ENCODE measurements around the gene GRSF1. TPM values are rescaled to one million over a fixed set of nuclear protein-coding genes. Genes with fewer than 3 reads are reported as not detected.
A peak's percentile ranks its signal among the peaks of the same experiment; 100 is the strongest.

The GRSF1 gene
- 80.5 TPM for polyA plus RNA-seq (2013, experiment 1 of 2)
- polyA plus RNA-seq (2013, experiment 2 of 2) = 84.3 TPM

- Histone ChIP-seq H3K27me3 (ENCODE audit: insufficient read depth, low read length) (no peaks in the 10 kb centered on the region), H3K9ac (ENCODE audit: low read depth, low read length) (peak within 1 kb of the TSS; percentile 95), H3K4me3 (ENCODE audit: low read length) (peak within 1 kb of the TSS; percentile 96), H3K9me3 (ENCODE audit: insufficient read depth, low read depth, low read length) (no peaks in the 10 kb centered on the region), H3K4me1 (ENCODE audit: insufficient read depth, low read length) (peaks cover 19% of the 10 kb centered on the region), H3K36me3 (ENCODE audit: insufficient read depth, low read length) (peaks cover 20% of the 10 kb centered on the region), H3K27ac (ENCODE audit: low read depth, low read length) (peak within 1 kb of the TSS; percentile 87)
- under 1% methylated on average over 44 of the region's 51 CpGs for WGBS
These were observed at the start of gene GRSF1 for GRCh38 chr4:70839589-70840093. TSS of gene GRSF1 (minus strand) at chr4:70839890. CDS start at chr4:70839827, 63 bp downstream.

GRCh38 chr4:70885174-70885573, 45.5 kb upstream of the GRSF1 start:
- Histone ChIP-seq H3K4me1 (ENCODE audit: insufficient read depth, low read length) (no peaks in the 10 kb centered on the region), H3K9ac (ENCODE audit: low read depth, low read length) (no peak overlapping the region), H3K9me3 (ENCODE audit: insufficient read depth, low read depth, low read length) (no peaks in the 10 kb centered on the region), H3K36me3 (ENCODE audit: insufficient read depth, low read length) (no peaks in the 10 kb centered on the region), H3K27ac (ENCODE audit: low read depth, low read length) (no peak overlapping the region), H3K27me3 (ENCODE audit: insufficient read depth, low read length) (no peaks in the 10 kb centered on the region), H3K4me3 (ENCODE audit: low read length) (no peak overlapping the region)
- WGBS = 87% methylated on average over 6 of the region's 6 CpGs

DNA sequence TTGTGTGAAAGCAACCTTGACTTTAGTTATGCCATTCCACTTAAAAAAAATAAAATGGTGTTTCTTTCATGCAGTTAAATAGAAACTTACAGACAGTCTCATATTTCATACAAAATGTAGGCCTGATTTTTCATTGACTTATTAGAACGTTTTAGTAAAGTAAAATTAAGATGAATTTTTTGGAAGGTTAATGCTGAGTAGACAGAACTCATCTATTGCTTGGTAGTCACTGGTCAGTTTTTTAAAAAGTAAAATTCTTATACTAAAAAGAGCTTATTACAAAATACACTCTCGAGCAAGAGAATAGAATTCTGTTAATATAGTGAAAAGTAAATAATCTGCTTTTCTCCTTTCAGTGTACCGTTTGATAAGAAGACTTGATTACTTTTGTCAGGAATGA, 41.0 kb upstream of the GRSF1 start:
- Histone ChIP-seq H3K27me3 (ENCODE audit: insufficient read depth, low read length) (no peaks in the 10 kb centered on the region), H3K36me3 (ENCODE audit: insufficient read depth, low read length) (no peaks in the 10 kb centered on the region), H3K9me3 (ENCODE audit: insufficient read depth, low read depth, low read length) (no peaks in the 10 kb centered on the region), H3K27ac (ENCODE audit: low read depth, low read length) (no peak overlapping the region), H3K4me1 (ENCODE audit: insufficient read depth, low read length) (no peaks in the 10 kb centered on the region), H3K9ac (ENCODE audit: low read depth, low read length) (no peak overlapping the region), H3K4me3 (ENCODE audit: low read length) (no peak overlapping the region)
- WGBS = 94% methylated on average over 2 of the region's 3 CpGs

DNA sequence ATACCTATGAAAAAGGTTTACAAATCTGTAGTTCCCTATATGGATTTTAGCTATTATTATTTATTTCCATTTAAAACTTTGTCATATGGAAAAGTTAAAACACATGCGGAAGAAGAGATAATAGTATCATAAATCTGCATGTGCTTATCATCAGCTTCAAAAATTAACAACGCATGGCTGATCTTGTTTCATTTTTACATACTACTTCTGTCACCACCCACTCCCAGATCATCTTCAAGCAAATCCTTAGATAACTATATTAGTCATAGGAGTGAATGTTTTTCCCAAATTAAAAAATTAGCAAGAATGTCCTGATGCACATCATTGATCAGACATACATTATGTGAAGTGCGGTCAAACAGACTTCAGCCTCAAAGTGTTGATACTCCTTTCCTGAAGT, 37.9 kb upstream of the GRSF1 start:
- H3K4me3 ChIP-seq (ENCODE audit: low read length) = no peak overlapping the region
- no peak overlapping the region for H3K9ac ChIP-seq (ENCODE audit: low read depth, low read length)
- no peak overlapping the region for H3K27ac ChIP-seq (ENCODE audit: low read depth, low read length)
- no peaks in the 10 kb centered on the region for H3K36me3 ChIP-seq (ENCODE audit: insufficient read depth, low read length)
- no peaks in the 10 kb centered on the region for H3K9me3 ChIP-seq (ENCODE audit: insufficient read depth, low read depth, low read length)
- H3K27me3 ChIP-seq (ENCODE audit: insufficient read depth, low read length) = no peaks in the 10 kb centered on the region
- H3K4me1 ChIP-seq (ENCODE audit: insufficient read depth, low read length) = no peaks in the 10 kb centered on the region
- WGBS = 92% methylated on average over 2 of the region's 3 CpGs

GRCh38 chr4:70874268-70875156, 34.8 kb upstream of the GRSF1 start:
- Histone ChIP-seq H3K9me3 (ENCODE audit: insufficient read depth, low read depth, low read length) (no peaks in the 10 kb centered on the region), H3K27me3 (ENCODE audit: insufficient read depth, low read length) (no peaks in the 10 kb centered on the region), H3K4me1 (ENCODE audit: insufficient read depth, low read length) (no peaks in the 10 kb centered on the region), H3K36me3 (ENCODE audit: insufficient read depth, low read length) (no peaks in the 10 kb centered on the region), H3K27ac (ENCODE audit: low read depth, low read length) (no peak overlapping the region), H3K9ac (ENCODE audit: low read depth, low read length) (no peak overlapping the region), H3K4me3 (ENCODE audit: low read length) (no peak overlapping the region)
- WGBS = 94% methylated on average over 19 of the region's 19 CpGs

DNA sequence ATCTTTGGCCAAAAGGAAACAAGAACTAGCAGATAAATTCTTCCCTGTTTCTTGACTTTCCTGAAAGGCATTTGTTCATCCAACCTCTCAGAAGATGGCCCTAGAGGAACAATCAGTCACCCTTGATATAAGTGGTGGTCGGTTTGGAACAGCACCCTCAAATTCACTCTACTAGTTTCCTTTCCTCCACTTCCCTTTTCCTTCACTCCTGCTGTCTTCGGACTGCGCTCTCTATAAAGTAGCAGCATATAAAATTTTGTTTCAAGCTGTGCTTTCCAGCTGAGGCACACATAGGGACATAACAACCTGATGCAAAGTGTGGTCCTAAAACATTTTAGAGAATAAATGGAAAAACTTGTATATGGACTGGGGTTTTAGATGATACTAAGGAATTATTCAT, 33.5 kb upstream of the GRSF1 start:
- no peaks in the 10 kb centered on the region for H3K9me3 ChIP-seq (ENCODE audit: insufficient read depth, low read depth, low read length)
- no peaks in the 10 kb centered on the region for H3K27me3 ChIP-seq (ENCODE audit: insufficient read depth, low read length)
- whole genome bisulfite sequencing = 88% methylated on average over 3 of the region's 3 CpGs
- no peak overlapping the region for H3K9ac ChIP-seq (ENCODE audit: low read depth, low read length)
- peaks cover 4% of the 10 kb centered on the region; the same call in 1 of the 2 replicates for H3K4me1 ChIP-seq (ENCODE audit: insufficient read depth, low read length)
- no peak overlapping the region for H3K27ac ChIP-seq (ENCODE audit: low read depth, low read length)
- H3K4me3 ChIP-seq (ENCODE audit: low read length) = no peak overlapping the region
- no peaks in the 10 kb centered on the region for H3K36me3 ChIP-seq (ENCODE audit: insufficient read depth, low read length)

- peaks cover 4% of the 10 kb centered on the region; the same call in 1 of the 2 replicates for H3K4me1 ChIP-seq (ENCODE audit: insufficient read depth, low read length)
- no peak overlapping the region for H3K4me3 ChIP-seq (ENCODE audit: low read length)
- H3K9ac ChIP-seq (ENCODE audit: low read depth, low read length) = no peak overlapping the region
- H3K36me3 ChIP-seq (ENCODE audit: insufficient read depth, low read length) = no peaks in the 10 kb centered on the region
- no peaks in the 10 kb centered on the region for H3K27me3 ChIP-seq (ENCODE audit: insufficient read depth, low read length)
- H3K9me3 ChIP-seq (ENCODE audit: insufficient read depth, low read depth, low read length) = no peaks in the 10 kb centered on the region
- no peak overlapping the region for H3K27ac ChIP-seq (ENCODE audit: low read depth, low read length)
These were observed 29.1 kb upstream of the GRSF1 start for GRCh38 chr4:70868778-70869177.

GRCh38 chr4:70863099-70863790, 23.6 kb upstream of the GRSF1 start:
- WGBS = 80% methylated on average over 6 of the region's 6 CpGs
- no peaks in the 10 kb centered on the region for H3K9me3 ChIP-seq (ENCODE audit: insufficient read depth, low read depth, low read length)
- H3K27me3 ChIP-seq (ENCODE audit: insufficient read depth, low read length) = no peaks in the 10 kb centered on the region
- no peak overlapping the region for H3K4me3 ChIP-seq (ENCODE audit: low read length)
- H3K36me3 ChIP-seq (ENCODE audit: insufficient read depth, low read length) = no peaks in the 10 kb centered on the region
- H3K4me1 ChIP-seq (ENCODE audit: insufficient read depth, low read length) = peaks cover 3% of the 10 kb centered on the region; the same call in 1 of the 2 replicates
- no peak overlapping the region for H3K27ac ChIP-seq (ENCODE audit: low read depth, low read length)
- no peak overlapping the region for H3K9ac ChIP-seq (ENCODE audit: low read depth, low read length)

GRCh38 chr4:70859066-70859465, 19.4 kb upstream of the GRSF1 start:
- H3K4me3 ChIP-seq (ENCODE audit: low read length) = no peak overlapping the region
- H3K9ac ChIP-seq (ENCODE audit: low read depth, low read length) = no peak overlapping the region
- no peak overlapping the region for H3K27ac ChIP-seq (ENCODE audit: low read depth, low read length)
- H3K9me3 ChIP-seq (ENCODE audit: insufficient read depth, low read depth, low read length) = no peaks in the 10 kb centered on the region
- peaks cover 8% of the 10 kb centered on the region for H3K4me1 ChIP-seq (ENCODE audit: insufficient read depth, low read length)
- H3K27me3 ChIP-seq (ENCODE audit: insufficient read depth, low read length) = no peaks in the 10 kb centered on the region
- no peaks in the 10 kb centered on the region for H3K36me3 ChIP-seq (ENCODE audit: insufficient read depth, low read length)
- 96% methylated on average over 1 of the region's 1 CpG for WGBS

DNA sequence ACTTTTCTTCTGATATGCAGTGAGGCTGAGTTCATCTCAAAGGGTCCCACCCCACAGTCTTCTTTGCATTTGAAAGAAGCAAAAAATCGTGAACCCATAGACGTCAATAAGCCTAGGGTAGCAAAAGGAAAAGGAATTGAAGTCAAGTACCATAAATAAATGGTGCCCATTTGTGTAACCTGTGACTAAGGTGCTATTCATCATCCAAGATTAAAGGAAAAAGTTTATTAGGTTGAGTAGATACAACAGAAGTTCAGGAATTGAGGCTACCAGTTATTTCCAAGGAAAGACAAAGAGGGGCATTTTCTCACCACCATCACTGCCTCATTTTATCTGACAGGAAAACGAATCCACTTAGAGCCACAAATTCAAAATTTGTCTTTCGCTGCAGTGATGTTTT, 18.8 kb upstream of the GRSF1 start:
- no peak overlapping the region for H3K9ac ChIP-seq (ENCODE audit: low read depth, low read length)
- peaks cover 8% of the 10 kb centered on the region for H3K4me1 ChIP-seq (ENCODE audit: insufficient read depth, low read length)
- H3K9me3 ChIP-seq (ENCODE audit: insufficient read depth, low read depth, low read length) = no peaks in the 10 kb centered on the region
- H3K27ac ChIP-seq (ENCODE audit: low read depth, low read length) = no peak overlapping the region
- no peaks in the 10 kb centered on the region for H3K36me3 ChIP-seq (ENCODE audit: insufficient read depth, low read length)
- H3K4me3 ChIP-seq (ENCODE audit: low read length) = no peak overlapping the region
- no peaks in the 10 kb centered on the region for H3K27me3 ChIP-seq (ENCODE audit: insufficient read depth, low read length)
- WGBS = 69% methylated on average over 4 of the region's 4 CpGs

DNA sequence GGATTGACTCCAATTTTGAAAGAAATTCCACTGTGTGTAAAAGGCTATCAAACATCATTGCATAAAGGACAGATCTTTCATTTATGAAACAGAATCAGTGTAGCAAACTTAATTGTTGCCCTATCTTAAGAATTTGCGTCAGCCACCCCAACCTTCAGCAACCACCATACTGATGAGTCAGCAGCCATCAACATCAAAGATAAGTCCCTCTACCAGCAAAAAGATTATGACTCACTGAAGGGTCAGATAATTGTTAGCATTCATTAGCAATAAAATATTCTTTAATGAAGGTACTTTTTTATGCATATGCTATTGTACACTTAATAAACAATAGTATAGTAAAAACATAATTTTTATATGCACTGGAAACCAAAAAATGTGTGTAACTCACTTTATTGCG, 15.8 kb upstream of the GRSF1 start:
- H3K9ac ChIP-seq (ENCODE audit: low read depth, low read length) = no peak overlapping the region
- H3K27me3 ChIP-seq (ENCODE audit: insufficient read depth, low read length) = no peaks in the 10 kb centered on the region
- 88% methylated on average over 2 of the region's 2 CpGs for WGBS

More for the DNA sequence above, 15.8 kb upstream of the GRSF1 start:
- Histone ChIP-seq H3K27ac (ENCODE audit: low read depth, low read length) (no peak overlapping the region), H3K9me3 (ENCODE audit: insufficient read depth, low read depth, low read length) (no peaks in the 10 kb centered on the region), H3K4me3 (ENCODE audit: low read length) (no peak overlapping the region), H3K36me3 (ENCODE audit: insufficient read depth, low read length) (no peaks in the 10 kb centered on the region), H3K4me1 (ENCODE audit: insufficient read depth, low read length) (peaks cover 8% of the 10 kb centered on the region)
